ENCODE data around the gene MYO15A. TPM values are rescaled to one million over a fixed set of nuclear protein-coding genes. Genes with fewer than 3 reads are reported as not detected.

The MYO15A gene
- total RNA-seq, 1 experiment from 2014 or later: 0.38 TPM

DNA sequence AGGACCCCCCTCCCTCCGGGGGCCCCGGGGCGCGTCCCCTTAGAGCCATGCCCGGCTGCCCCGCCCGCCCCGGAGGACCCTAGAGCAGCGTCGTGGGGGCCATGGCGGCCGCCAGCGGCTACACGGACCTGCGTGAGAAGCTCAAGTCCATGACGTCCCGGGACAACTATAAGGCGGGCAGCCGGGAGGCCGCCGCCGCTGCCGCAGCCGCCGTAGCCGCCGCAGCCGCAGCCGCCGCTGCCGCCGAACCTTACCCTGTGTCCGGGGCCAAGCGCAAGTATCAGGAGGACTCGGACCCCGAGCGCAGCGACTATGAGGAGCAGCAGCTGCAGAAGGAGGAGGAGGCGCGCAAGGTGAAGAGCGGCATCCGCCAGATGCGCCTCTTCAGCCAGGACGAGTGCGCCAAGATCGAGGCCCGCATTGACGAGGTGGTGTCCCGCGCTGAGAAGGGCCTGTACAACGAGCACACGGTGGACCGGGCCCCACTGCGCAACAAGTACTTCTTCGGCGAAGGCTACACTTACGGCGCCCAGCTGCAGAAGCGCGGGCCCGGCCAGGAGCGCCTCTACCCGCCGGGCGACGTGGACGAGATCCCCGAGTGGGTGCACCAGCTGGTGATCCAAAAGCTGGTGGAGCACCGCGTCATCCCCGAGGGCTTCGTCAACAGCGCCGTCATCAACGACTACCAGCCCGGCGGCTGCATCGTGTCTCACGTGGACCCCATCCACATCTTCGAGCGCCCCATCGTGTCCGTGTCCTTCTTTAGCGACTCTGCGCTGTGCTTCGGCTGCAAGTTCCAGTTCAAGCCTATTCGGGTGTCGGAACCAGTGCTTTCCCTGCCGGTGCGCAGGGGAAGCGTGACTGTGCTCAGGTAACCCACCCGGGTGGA is 75.8 kb downstream of the MYO15A start:
- peak overlapping the region; percentile 88 for H3K4me3 Mint-ChIP-seq (ENCODE audit: low read depth, unreplicated experiment)
- TF ChIP-seq CTCF (IDR thresholded peaks at IDR 0.05; ENCODE audit: unreplicated experiment): no peak
- H3K4me1 Mint-ChIP-seq (ENCODE audit: low read depth, unreplicated experiment): peaks cover 28% of the 10 kb centered on the region
- no TSS peak for BruUV-seq (replicated peaks)
- CTCF ChIA-PET: no interaction called here
- peak; percentile 13 for DNase-seq
- no peaks in the 10 kb centered on the region for H3K9me3 Mint-ChIP-seq (ENCODE audit: low read depth, unreplicated experiment)
- H3K36me3 Mint-ChIP-seq (ENCODE audit: insufficient read depth, unreplicated experiment): peaks cover 52% of the 10 kb centered on the region
- no peak overlapping the region for H3K27ac Mint-ChIP-seq (ENCODE audit: unreplicated experiment)
- intact Hi-C loops (cut with micrococcal nuclease; ENCODE audit: unreplicated experiment): loop anchor here (5.0 kb wide), 1 partner anchor 42 kb away; no protein-coding TSS in a partner anchor
- no peaks in the 10 kb centered on the region for H3K27me3 Mint-ChIP-seq (ENCODE audit: unreplicated experiment)

GRCh38 chr17:18185391-18185790 is 76.8 kb downstream of the MYO15A start:
- intact Hi-C loops (cut with micrococcal nuclease; ENCODE audit: unreplicated experiment): loop anchor here (5.0 kb wide), 1 partner anchor 43 kb away; no protein-coding TSS in a partner anchor
- peaks cover 52% of the 10 kb centered on the region for H3K36me3 Mint-ChIP-seq (ENCODE audit: insufficient read depth, unreplicated experiment)
- TSS peak; percentile 61 for BruUV-seq (replicated peaks)
- DNase-seq: no peak
- CTCF ChIA-PET: no interaction called here
- H3K4me3 Mint-ChIP-seq (ENCODE audit: low read depth, unreplicated experiment): peak overlapping the region; percentile 88
- H3K27me3 Mint-ChIP-seq (ENCODE audit: unreplicated experiment): no peaks in the 10 kb centered on the region
- peak overlapping the region; percentile 54 for H3K27ac Mint-ChIP-seq (ENCODE audit: unreplicated experiment)
- no peak for TF ChIP-seq CTCF (IDR thresholded peaks at IDR 0.05; ENCODE audit: unreplicated experiment)
- H3K9me3 Mint-ChIP-seq (ENCODE audit: low read depth, unreplicated experiment): no peaks in the 10 kb centered on the region
- H3K4me1 Mint-ChIP-seq (ENCODE audit: low read depth, unreplicated experiment): peaks cover 28% of the 10 kb centered on the region

- CTCF ChIA-PET: interaction anchor here (0.5 kb wide), 1 partner anchor 1108 kb away, joined by 6 read pairs; no protein-coding TSS in a partner anchor
- Mint-ChIP-seq H3K4me1 (ENCODE audit: low read depth, unreplicated experiment) (peaks cover 28% of the 10 kb centered on the region), H3K4me3 (ENCODE audit: low read depth, unreplicated experiment) (peak overlapping the region; percentile 88), H3K9me3 (ENCODE audit: low read depth, unreplicated experiment) (no peaks in the 10 kb centered on the region), H3K36me3 (ENCODE audit: insufficient read depth, unreplicated experiment) (peaks cover 52% of the 10 kb centered on the region), H3K27ac (ENCODE audit: unreplicated experiment) (peak overlapping the region; percentile 54), H3K27me3 (ENCODE audit: unreplicated experiment) (no peaks in the 10 kb centered on the region)
- TF ChIP-seq CTCF (IDR thresholded peaks at IDR 0.05; ENCODE audit: unreplicated experiment): no peak
- intact Hi-C loops (cut with micrococcal nuclease; ENCODE audit: unreplicated experiment): loop anchor here (5.0 kb wide), 1 partner anchor 44 kb away; no protein-coding TSS in a partner anchor
- BruUV-seq (replicated peaks): no TSS peak
- no peak for DNase-seq
Observed at GRCh38 chr17:18185832-18186626, 77.5 kb downstream of the MYO15A start.

- CTCF ChIA-PET: no interaction called here
- Mint-ChIP-seq H3K9me3 (ENCODE audit: low read depth, unreplicated experiment) (no peaks in the 10 kb centered on the region), H3K36me3 (ENCODE audit: insufficient read depth, unreplicated experiment) (peaks cover 52% of the 10 kb centered on the region), H3K4me1 (ENCODE audit: low read depth, unreplicated experiment) (peaks cover 28% of the 10 kb centered on the region), H3K4me3 (ENCODE audit: low read depth, unreplicated experiment) (peak overlapping the region; percentile 88), H3K27me3 (ENCODE audit: unreplicated experiment) (no peaks in the 10 kb centered on the region), H3K27ac (ENCODE audit: unreplicated experiment) (peak overlapping the region; percentile 54)
- BruUV-seq (replicated peaks): no TSS peak
- intact Hi-C loops (cut with micrococcal nuclease; ENCODE audit: unreplicated experiment): loop anchor here (5.0 kb wide), 1 partner anchor 44 kb away; no protein-coding TSS in a partner anchor
- no peak for TF ChIP-seq CTCF (IDR thresholded peaks at IDR 0.05; ENCODE audit: unreplicated experiment)
- no peak for DNase-seq
Observed at GRCh38 chr17:18186627-18186982, 78.0 kb downstream of the MYO15A start.
